Measurements from ENCODE around the gene DCANP1.

The DCANP1 gene

GRCh38 chr5:135455876-135456237 lies 8.7 kb upstream of the DCANP1 start:
- Mint-ChIP-seq H3K4me3 (no peak overlapping the region), H3K27ac (no peak overlapping the region), H3K4me1 (ENCODE audit: low read depth) (no peaks in the 10 kb centered on the region), H3K9me3 (no peaks in the 10 kb centered on the region), H3K27me3 (peaks cover 28% of the 10 kb centered on the region), H3K36me3 (ENCODE audit: low read depth) (no peaks in the 10 kb centered on the region)
- no peak for DNase-seq

GRCh38 chr5:135454946-135455345 lies 7.8 kb upstream of the DCANP1 start:
- H3K4me1 Mint-ChIP-seq (ENCODE audit: low read depth), result no peaks in the 10 kb centered on the region
- H3K4me3 Mint-ChIP-seq, result no peak overlapping the region
- DNase-seq, result no peak
- H3K27me3 Mint-ChIP-seq, result peaks cover 27% of the 10 kb centered on the region
- H3K36me3 Mint-ChIP-seq (ENCODE audit: low read depth), result no peaks in the 10 kb centered on the region
- H3K9me3 Mint-ChIP-seq, result no peaks in the 10 kb centered on the region
- no peak overlapping the region for H3K27ac Mint-ChIP-seq

- H3K4me3 Mint-ChIP-seq, result no peak overlapping the region
- no peaks in the 10 kb centered on the region for H3K4me1 Mint-ChIP-seq (ENCODE audit: low read depth)
- H3K36me3 Mint-ChIP-seq (ENCODE audit: low read depth), result no peaks in the 10 kb centered on the region
- H3K9me3 Mint-ChIP-seq, result no peaks in the 10 kb centered on the region
- peaks cover 29% of the 10 kb centered on the region for H3K27me3 Mint-ChIP-seq
- H3K27ac Mint-ChIP-seq, result no peak overlapping the region
- no peak for DNase-seq
Observed at GRCh38 chr5:135453613-135454012, 6.5 kb upstream of the DCANP1 start.

- Mint-ChIP-seq H3K27ac (no peak within 1 kb of the TSS), H3K27me3 (peaks cover 23% of the 10 kb centered on the region), H3K36me3 (ENCODE audit: low read depth) (no peaks in the 10 kb centered on the region), H3K4me3 (no peak within 1 kb of the TSS), H3K9me3 (no peaks in the 10 kb centered on the region), H3K4me1 (ENCODE audit: low read depth) (no peaks in the 10 kb centered on the region)
- DNase-seq, result no peak
Observed at GRCh38 chr5:135452321-135453030, 5.3 kb upstream of the DCANP1 start, which contains the start of gene TIFAB. Gene TIFAB (minus strand): TSS chr5:135452351. CDS start chr5:135449939, 2,412 bp downstream.

- Mint-ChIP-seq H3K27me3 (peaks cover 25% of the 10 kb centered on the region), H3K36me3 (ENCODE audit: low read depth) (no peaks in the 10 kb centered on the region), H3K4me1 (ENCODE audit: low read depth) (no peaks in the 10 kb centered on the region), H3K27ac (no peak overlapping the region), H3K9me3 (no peaks in the 10 kb centered on the region), H3K4me3 (no peak overlapping the region)
- no peak for DNase-seq
Observed at GRCh38 chr5:135451581-135452320, 4.6 kb upstream of the DCANP1 start.

- DNase-seq, result no peak
- H3K4me3 Mint-ChIP-seq, result no peak overlapping the region
- no peaks in the 10 kb centered on the region for H3K36me3 Mint-ChIP-seq (ENCODE audit: low read depth)
- no peaks in the 10 kb centered on the region for H3K9me3 Mint-ChIP-seq
- H3K27me3 Mint-ChIP-seq, result peaks cover 23% of the 10 kb centered on the region
- no peaks in the 10 kb centered on the region for H3K4me1 Mint-ChIP-seq (ENCODE audit: low read depth)
- H3K27ac Mint-ChIP-seq, result no peak overlapping the region
Observed at GRCh38 chr5:135450952-135451351, 3.8 kb upstream of the DCANP1 start.

GRCh38 chr5:135450336-135450735 lies 3.2 kb upstream of the DCANP1 start:
- no peak for DNase-seq
- no peak overlapping the region for H3K4me3 Mint-ChIP-seq
- no peak overlapping the region for H3K27ac Mint-ChIP-seq
- H3K4me1 Mint-ChIP-seq (ENCODE audit: low read depth), result no peaks in the 10 kb centered on the region
- H3K9me3 Mint-ChIP-seq, result no peaks in the 10 kb centered on the region
- H3K36me3 Mint-ChIP-seq (ENCODE audit: low read depth), result no peaks in the 10 kb centered on the region
- peaks cover 23% of the 10 kb centered on the region for H3K27me3 Mint-ChIP-seq

GRCh38 chr5:135449644-135450043 lies 2.5 kb upstream of the DCANP1 start:
- H3K36me3 Mint-ChIP-seq (ENCODE audit: low read depth), result no peaks in the 10 kb centered on the region

GRCh38 chr5:135448791-135449507 lies 1.8 kb upstream of the DCANP1 start:
- H3K27ac Mint-ChIP-seq, result no peak overlapping the region
- H3K4me1 Mint-ChIP-seq (ENCODE audit: low read depth), result no peaks in the 10 kb centered on the region
- H3K27me3 Mint-ChIP-seq, result peaks cover 23% of the 10 kb centered on the region
- no peak for DNase-seq
- no peaks in the 10 kb centered on the region for H3K9me3 Mint-ChIP-seq
- H3K4me3 Mint-ChIP-seq, result no peak overlapping the region
- H3K36me3 Mint-ChIP-seq (ENCODE audit: low read depth), result no peaks in the 10 kb centered on the region

More at GRCh38 chr5:135449644-135450043, 2.5 kb upstream of the DCANP1 start:
- Mint-ChIP-seq H3K4me3 (no peak overlapping the region), H3K9me3 (no peaks in the 10 kb centered on the region), H3K27ac (no peak overlapping the region), H3K27me3 (peaks cover 22% of the 10 kb centered on the region), H3K4me1 (ENCODE audit: low read depth) (no peaks in the 10 kb centered on the region)
- no peak for DNase-seq

GRCh38 chr5:135448071-135448739 lies 1.1 kb upstream of the DCANP1 start:
- Mint-ChIP-seq H3K4me3 (no peak overlapping the region), H3K4me1 (ENCODE audit: low read depth) (no peaks in the 10 kb centered on the region), H3K27ac (no peak overlapping the region), H3K36me3 (ENCODE audit: low read depth) (no peaks in the 10 kb centered on the region), H3K27me3 (peaks cover 23% of the 10 kb centered on the region), H3K9me3 (no peaks in the 10 kb centered on the region)
- DNase-seq, result no peak

- Mint-ChIP-seq H3K27ac (no peak overlapping the region), H3K36me3 (ENCODE audit: low read depth) (no peaks in the 10 kb centered on the region), H3K4me3 (no peak overlapping the region), H3K4me1 (ENCODE audit: low read depth) (no peaks in the 10 kb centered on the region), H3K27me3 (peaks cover 23% of the 10 kb centered on the region), H3K9me3 (no peaks in the 10 kb centered on the region)
- DNase-seq, result no peak
Observed at GRCh38 chr5:135446615-135447014, 533 bp downstream of the DCANP1 start.

GRCh38 chr5:135446206-135446605 lies 942 bp downstream of the DCANP1 start:
- H3K4me3 Mint-ChIP-seq, result no peak overlapping the region
- peaks cover 23% of the 10 kb centered on the region for H3K27me3 Mint-ChIP-seq
- DNase-seq, result no peak
- H3K9me3 Mint-ChIP-seq, result no peaks in the 10 kb centered on the region
- H3K36me3 Mint-ChIP-seq (ENCODE audit: low read depth), result no peaks in the 10 kb centered on the region
- H3K27ac Mint-ChIP-seq, result no peak overlapping the region
- H3K4me1 Mint-ChIP-seq (ENCODE audit: low read depth), result no peaks in the 10 kb centered on the region

GRCh38 chr5:135445306-135445985 lies 1.7 kb downstream of the DCANP1 start:
- H3K27me3 Mint-ChIP-seq, result peaks cover 23% of the 10 kb centered on the region
- no peak overlapping the region for H3K27ac Mint-ChIP-seq

GRCh38 chr5:135444881-135445280 lies 2.3 kb downstream of the DCANP1 start:
- DNase-seq, result no peak
- H3K4me3 Mint-ChIP-seq, result no peak overlapping the region
- peaks cover 20% of the 10 kb centered on the region for H3K27me3 Mint-ChIP-seq
- no peaks in the 10 kb centered on the region for H3K36me3 Mint-ChIP-seq (ENCODE audit: low read depth)
- no peaks in the 10 kb centered on the region for H3K9me3 Mint-ChIP-seq
- no peaks in the 10 kb centered on the region for H3K4me1 Mint-ChIP-seq (ENCODE audit: low read depth)
- H3K27ac Mint-ChIP-seq, result no peak overlapping the region

More at GRCh38 chr5:135445306-135445985, 1.7 kb downstream of the DCANP1 start:
- Mint-ChIP-seq H3K4me3 (no peak overlapping the region), H3K9me3 (no peaks in the 10 kb centered on the region), H3K36me3 (ENCODE audit: low read depth) (no peaks in the 10 kb centered on the region), H3K4me1 (ENCODE audit: low read depth) (no peaks in the 10 kb centered on the region)
- DNase-seq, result no peak

Data from activated T-cell treated with anti-CD3 and anti-CD28 coated beads, Interleukin-2, amount 50 U/mL, for 24 hours (primary cell).